NCI-H2081 treated with DMSO at 0.1 percent for 48 hours (cell line): Measurements from ENCODE around the gene DESI2.
"Not testable (repeated sequence)": the region's sequence is repeated elsewhere in the genome, so short reads cannot be mapped to it uniquely, and the experiment has no call there.

Source experiments
- DNase-seq: peaks from one replicate; lab custom pipeline; 2025; lab: John Stamatoyannopoulos, UW

The DESI2 gene

DNA sequence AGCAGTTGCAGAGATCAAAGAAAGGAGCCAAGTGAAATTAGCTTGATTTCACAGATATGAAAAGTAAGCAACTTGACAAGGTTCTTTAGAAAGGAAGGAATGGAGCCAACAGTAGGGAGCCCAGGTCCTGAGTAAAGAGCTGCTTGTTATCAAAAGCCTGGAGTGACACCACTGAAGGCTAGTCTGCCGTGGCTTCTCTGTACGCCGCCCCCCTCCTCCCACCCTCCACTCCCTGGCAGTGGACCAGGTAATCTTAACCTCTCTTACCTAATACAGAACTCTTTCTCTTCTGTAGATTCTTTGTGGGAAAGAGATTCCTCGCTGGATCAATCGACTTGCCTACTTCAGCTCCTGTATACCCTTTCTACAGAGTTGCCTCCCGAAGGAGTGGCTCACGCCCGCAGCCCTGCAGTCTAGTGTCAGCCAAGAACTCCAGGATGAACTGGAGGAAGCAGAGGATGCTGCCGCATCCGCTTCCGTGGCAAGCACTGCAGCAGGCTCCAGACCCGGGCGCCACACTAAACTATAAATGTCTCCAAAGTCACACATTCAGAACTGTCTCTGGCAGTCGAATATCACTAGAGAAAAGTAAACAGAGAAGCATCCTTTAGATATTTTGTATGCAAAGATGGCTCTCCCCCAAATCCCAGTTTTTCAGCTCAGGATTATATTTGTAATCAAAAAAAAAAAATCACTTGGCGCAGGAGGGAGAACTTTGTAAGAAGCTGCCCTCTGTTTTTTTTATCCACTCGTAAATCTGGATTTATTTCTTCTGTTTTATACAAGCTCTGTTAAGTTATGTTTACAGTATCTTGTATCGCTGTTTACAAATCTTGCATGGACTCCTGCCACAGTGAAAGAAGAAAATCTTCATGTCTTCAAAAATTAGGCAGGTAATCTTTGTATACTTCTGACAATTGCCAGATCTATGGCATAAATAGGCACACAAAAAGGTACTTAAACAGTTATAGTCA is 52.6 kb downstream of the DESI2 start:
- no peak for DNase-seq

DNA sequence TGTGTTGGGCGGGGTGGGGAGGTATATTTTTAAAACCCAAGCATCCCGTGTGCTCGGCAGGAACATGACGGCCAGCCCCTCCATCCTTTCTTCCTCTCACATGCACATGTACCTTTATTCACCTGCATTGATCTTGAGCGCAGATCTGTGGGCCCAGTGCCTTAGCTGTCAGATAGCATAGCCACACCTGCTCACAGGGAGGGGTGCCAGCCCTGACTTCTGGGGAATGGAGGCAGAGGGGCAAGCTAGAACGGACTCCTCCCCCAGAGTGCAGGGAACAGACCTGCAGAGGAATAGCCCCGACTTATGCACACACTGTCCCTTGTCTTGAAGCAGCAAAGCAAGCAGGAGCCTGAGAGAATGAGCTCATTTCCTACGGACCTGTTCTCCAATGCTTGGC is 56.1 kb downstream of the DESI2 start:
- no peak for DNase-seq

DNA sequence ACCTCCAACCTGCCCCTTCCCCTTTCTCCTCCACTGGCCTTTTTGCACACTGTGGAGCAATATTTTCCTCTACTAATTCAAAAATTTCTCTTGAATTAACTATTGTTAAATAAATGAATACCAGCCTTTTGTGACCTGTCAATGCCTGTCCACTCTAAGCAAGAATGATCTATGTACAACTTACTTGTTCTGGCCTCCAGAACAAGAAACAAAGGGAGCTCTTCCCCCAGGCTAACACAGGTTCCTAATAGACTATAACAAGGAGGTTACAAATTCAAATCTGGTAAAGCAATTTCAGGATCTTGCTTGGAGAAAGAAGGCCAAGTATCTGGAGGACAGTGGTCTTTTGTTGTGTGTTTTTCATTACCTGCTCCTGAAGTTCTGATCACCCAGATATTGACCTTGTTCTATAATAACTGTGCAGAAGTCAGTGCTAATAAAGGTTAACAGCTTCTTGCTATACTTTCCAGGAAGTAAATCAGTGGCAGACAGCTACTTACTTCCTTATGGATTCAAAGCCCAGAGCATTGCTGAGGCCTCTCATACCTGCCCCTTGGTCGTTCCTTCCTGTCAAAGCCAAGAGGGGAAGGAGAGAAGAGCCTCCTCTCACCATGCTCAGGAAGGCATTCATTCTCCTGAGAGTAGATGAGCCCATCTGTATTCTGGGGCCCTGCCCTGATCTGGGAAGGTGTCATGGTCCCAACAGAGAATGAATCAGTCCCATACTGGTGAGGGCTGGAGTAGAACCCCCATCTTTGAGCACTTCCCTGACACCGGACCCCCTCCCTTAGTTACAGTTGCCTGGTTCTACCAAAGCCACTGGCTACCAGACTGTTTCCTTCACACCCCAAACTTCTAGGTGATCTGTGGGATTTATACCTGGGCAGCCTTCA is 56.8 kb downstream of the DESI2 start:
- DNase-seq = no peak

DNA sequence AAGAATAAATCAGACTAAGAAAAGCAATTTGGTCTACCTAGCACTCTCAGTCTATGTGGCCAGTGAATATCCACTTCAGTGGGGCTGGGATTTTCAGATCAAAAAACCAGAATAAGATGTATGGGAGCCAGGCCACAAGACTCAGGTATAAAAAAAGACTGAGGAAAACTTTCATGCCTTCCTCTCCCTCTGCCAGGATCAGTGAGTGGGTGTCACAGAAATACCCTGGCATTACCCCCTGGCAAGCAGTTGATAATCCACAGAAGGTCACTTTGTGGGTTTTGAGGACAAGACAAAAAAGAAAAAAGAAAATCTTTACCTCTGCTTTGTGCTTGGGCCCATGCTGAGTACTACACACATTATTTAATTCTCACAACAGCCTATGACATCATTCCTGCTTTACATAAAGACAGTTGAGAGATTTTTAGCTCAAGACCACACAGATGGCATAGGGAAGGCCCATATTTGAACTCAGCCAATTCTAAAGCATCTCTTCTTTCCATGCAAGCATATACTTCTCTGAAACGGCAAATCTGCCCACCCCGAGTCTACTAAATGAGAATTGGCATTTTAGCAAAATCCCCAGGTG is 57.6 kb downstream of the DESI2 start:
- no peak for DNase-seq

DNA sequence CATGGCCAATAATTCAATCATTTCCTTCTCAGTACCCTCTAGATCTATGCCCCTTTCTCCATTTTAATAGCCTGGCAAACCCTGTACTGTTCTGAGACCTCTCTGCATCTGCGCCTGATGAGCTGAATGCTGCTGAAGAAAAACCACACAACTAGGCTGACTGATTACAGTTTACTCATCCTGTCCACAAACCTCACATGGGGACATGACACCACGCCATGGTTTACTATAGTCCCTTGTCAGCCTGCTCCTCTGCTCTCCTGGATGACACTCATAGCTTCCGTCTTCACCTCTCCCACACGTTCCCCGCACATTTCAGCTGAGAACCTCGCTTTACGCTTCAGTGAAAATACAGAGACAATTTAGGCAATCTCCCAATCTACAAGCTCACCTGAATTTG is 59.7 kb downstream of the DESI2 start:
- DNase-seq = no peak

DNA sequence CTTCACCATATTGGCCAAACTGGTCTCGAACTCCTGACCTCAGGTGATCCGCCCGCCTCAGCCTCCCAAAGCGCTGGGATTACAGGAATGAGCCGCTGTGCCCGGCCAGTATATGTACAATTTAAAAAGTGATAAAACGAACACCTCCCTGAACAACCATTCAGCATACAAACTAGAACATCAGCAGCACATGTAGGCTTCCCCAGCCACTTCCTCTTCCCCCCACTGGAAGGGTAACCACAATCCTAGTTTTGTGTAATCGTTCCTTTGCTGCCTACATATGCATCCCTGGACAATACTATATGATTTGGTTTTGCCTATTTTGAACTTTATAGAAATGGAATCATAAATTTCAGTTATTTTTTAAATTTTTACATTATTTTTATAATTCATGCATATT is 60.4 kb downstream of the DESI2 start:
- no peak for DNase-seq

DNA sequence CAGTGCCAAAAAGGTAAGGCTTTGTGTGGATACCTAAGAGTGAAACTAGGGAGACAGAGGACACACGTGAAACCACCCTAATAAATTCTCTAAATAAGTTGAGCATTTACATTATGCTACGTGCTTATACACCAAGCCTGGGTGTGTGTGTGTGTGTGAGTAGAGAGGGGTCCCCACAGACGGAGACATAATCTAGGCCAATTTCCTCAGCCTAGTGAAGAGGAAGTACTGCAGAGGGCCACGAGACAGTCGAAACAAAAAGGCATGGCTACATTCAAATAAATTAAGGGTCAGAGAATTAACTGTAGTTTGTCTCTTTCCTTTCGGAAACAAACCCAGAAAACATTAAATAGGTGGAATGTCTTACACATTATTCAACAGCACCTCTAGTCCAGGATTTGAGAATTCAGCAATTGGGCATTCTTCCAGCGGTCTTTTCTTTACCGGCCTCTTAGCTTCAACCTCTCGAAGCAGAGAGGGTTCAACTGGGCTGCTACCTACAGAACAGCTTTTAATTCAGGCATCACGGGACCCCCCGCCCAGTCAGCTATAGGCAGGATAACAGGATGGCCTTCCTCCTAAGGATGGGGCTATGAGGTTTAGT is 75.0 kb downstream of the DESI2 start:
- DNase-seq = no peak

DNA sequence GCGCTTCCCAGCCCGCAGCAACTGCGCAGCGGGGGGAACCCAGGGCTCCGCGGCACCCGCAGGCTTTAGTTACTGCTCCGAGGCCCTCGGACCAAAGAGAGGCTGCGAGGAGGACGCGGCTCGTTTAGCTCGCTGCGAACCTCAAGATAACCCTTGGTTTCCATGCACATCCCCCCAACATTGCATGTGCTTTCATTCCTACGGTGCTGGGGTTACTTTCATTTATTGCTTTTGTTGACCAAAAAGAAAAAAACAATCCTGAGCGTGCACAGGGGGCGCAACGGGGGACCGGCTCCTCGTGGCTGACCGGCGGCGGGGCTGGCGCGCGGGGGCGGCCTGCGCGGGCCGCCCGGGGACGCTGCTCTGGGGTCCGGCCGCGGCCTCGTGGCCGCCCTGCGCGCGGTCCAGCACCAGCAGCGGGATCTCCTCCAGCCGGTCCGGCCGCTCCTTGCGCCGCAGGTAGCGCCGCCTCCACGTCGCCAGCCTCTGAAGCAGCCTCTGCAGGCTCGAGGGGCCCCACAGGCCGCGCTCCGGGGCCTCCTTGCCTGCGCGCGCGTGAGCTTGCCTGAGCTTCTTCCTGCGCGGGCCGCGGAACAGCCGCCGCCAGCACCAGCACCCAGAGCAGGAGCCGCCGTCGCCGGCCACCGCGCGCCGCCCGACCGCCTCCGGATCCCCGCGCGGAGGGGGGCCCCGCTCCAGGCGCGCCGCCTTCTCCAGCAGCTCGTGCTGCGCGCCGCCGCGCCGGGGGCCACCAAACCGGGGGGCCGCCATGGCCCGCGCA is 77.4 kb downstream of the DESI2 start:
- DNase-seq = no peak

DNA sequence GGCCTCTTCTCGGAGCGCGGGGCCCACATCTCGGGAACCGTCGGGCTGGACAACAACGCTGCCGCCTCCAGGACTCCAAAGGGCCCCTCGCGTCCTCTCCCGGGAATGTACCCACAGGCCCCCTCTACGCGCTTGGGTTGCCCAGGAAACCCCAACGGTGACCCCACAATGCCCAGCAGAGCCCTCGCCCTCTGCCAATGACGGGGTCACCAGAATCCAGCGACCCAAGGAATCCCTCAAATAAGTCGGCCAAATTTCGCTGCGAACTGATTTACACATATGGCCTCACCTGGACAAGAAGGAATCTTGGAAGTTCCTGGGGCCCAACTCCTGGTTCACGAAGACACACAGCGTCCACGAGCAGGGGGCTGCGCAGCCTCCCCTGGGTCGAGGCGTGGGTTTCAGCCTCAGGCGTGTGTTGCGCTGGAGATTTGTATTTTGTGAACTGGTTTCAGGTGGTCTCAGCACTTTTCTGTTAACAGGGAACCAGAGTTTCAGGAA is 78.1 kb downstream of the DESI2 start:
- no peak for DNase-seq

DNA sequence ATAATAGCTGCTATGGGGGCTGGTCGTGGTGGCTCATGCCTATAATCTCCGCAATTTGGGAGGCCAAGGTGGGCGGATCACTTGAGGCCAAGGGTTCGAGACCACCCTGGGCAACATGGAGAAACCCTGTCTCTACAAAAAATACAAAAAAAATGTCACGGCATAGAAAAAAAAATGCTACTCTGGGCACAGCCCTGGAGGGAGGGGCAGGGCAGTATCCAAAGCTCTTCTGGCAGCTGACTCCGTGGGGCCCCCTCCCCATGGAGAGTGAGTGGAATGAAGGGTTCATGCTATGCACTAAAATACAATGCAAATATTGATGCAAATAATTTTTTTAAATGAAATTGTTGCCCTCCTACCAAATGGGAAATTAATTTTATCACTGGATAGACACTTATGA is 78.7 kb downstream of the DESI2 start:
- DNase-seq = no peak

DNA sequence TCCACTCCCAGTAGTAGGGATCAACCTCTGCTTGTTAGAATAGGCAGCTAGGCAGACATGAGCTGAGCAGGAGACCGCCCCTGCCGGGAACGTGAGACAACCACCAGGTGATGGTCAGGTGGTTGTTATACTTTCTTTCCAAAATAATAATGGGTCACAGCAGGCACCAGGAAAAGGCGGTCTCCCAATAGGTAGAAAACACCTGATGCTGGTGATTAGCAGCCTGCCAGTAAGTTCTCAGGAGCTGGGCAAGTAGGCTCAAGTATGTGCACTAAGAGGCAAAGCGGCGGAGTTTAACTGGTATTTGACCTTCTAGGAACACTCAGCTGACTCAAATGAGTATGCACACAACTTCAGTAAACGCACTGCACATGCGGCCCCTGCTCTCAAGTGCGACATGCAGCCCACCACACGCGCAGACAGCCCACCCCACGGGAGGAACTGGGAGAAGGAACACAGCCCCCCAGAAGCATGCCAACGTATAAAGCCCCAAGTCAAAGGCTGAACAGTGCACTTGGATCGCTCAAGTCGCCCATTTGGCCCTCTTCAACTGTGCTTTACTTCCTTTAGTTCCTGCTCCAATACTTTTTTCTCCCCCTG is 80.0 kb downstream of the DESI2 start:
- DNase-seq = no peak

DNA sequence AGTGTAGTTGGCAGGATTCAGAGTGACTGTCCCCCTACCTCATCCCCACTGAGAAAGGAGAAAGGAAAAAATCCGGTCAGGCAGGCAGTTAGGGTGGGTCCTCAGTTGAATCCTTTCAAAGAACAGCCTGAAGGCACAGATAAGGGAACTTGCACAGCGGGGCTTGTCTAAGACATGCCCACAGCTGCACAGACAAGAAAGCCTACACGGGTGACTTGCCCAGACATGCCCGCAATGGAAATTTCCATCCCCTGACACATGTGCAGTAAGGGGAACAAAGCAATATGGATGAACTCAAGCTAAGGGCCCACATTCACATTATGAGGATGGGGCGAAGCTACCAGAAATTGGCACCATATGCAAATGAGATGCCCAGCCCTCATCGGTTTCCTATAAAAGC is 82.5 kb downstream of the DESI2 start:
- no peak for DNase-seq

DNA sequence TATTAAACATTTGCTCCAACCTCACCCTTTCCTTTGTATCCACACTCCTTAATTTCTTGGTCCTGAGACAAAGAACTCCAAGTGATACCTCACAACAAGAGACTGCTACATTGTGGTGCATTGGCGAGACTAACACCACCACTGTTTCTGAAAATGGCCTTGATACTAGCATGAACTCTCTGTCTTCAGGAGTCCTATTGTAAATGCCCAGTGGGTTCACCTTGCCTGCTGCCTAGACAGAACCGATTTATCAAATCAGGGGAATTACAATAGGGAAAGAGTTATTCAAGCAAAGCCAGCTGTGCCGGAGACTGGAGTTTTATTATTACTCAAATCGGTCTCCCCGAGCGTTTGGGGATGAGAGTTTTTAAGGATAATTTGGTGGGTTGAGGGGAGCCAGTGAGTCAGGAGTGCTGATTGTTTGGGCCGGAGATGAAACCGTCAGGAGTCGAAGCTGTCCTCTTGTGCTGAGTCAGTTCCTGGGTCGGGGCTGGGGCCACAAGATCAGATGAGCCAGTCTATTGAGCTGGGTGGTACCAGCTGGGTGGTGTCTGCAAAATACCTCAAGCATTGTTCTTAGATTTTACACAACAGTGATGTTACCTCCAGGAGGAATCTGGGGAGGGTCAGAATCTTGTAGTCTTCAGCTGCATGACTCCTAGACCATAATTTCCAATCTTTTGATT is 83.1 kb downstream of the DESI2 start:
- DNase-seq = no peak

DNA sequence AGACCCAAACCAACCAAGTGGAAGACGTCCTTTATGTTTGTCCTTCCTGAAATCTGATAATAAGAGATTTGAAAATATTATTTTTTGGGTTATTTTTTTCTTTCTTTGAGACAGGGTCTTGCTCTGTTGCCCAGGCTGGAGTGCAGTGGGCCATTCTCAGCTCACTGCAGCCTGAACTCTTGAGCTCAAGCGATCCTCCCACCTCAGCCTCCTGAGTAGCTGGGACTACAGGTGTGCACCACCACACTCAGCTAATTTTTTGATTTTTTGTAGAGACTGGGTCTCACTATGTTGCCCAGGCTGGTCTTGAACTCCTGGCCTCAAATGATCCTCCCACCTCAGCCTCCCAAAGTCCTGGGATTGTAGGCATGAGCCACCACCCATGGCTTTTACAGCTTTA is 86.2 kb downstream of the DESI2 start:
- not testable (repeated sequence) for DNase-seq

DNA sequence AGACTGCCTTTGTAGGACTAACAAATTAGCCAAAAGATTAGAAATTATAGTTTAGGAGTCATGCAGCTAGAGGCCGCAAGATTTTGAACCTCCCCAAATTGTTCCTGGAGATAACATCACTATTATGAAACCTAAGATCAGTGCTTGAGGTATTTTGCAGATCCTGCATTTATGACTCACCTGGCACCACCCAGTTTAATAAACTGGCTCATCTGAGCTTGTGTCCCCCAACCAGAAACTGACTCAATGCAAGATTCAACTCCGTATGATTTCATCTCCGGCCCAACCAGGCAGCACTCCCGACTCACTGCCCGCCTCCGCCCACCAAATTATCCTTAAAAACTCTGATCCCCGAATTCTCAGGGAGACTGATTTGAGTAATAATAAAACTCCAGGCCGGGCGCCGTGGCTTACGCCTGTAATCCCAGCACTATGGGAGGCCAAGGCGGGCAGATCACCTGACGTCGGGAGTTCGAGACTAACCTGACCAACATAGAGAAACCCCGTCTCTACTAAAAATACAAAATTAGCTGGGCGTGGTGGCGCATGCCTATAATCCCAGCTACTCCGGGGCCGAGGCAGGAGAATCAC is 87.2 kb downstream of the DESI2 start:
- not testable (repeated sequence) for DNase-seq

DNA sequence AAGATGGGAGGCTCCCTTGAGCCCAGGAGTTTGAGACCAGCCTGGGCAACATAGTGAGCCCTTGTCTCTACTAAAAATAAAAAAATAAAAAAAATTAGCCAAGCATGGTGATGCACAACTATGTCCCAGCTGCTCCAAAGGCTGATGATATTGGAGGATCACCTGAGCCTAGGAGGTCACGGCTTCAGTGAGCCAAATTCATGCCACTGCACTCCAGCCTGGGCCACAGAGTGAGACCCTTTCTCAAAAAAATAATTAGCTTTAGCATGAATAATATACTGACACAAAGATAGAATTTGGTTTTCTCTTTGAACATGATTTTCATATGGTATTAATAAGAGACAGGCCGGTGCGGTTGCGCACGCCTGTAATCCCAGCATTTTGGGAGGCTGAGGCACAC is 88.8 kb downstream of the DESI2 start:
- no peak for DNase-seq

DNA sequence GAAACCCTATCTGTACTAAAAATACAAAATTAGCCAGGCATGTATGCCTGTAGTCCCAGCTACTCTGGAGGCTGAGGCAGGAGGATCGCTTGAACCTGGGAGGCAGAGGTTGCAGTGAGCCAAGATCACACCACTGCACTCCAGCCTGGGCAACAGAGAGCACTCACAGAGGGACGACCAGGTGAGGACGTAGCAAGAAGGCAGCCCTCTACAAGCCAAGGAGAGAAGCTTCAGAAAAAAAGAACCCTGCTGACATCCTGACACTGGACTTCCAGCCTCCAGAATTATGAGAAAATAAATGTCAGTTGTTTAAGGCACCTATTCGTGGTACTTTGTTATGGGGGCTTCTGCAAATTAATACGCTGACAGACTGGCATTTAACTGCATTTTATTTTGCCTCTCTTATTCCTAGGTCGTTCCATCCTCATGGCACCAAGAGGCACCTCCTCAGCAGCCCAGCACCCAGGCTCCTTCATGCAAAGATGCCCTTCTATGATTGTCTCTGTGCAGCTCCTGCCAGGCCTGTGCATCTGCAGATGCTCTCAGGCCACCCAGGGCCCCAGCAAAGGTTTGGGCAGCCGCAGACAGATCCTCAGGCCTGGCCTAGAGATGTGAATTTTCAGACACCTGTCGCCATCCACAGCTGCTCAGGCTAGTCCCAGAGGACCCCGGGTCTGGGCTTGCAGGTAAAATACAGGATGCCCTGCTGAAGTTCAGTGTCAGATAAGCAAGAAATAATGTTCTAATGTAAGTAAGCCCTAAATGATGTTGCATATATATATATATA is 96.5 kb downstream of the DESI2 start:
- no peak for DNase-seq

DNA sequence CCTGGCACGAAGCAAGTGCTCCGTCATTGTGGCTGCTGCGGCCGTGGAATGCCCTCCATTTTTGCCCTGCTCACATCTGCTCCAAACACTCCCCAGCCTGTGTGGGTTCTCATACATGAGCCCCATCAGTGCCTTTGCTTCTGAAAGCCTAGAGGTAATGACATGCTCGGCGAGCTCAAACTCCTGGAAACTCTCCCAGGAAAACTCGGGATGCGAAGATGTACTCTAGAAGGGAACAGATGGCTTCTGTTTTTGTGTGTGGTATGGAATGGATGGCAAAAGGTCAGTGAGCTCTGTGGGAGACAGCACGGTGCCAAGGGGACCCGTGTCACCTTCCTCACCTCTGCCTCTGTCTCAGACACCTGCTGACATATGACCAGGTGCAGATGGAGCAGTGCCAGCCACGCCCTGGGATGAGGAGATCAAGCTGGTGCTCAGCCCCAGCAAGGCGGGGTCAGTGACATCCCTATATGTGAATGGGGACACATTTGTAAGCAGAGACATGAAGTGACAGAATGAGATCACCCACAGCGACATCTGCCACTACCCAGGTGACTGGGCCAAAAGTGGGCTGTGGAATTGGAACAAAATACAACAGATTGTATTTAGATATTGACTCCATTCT is 98.5 kb downstream of the DESI2 start:
- DNase-seq = no peak
